H1 (cell line): ENCODE data around the gene DGUOK. TPM values are rescaled to one million over a fixed set of nuclear protein-coding genes. Genes with fewer than 3 reads are reported as not detected.

Experiments
- CTCF ChIA-PET: fragments of 300-600 bp; sonication (Branson Sonifier 250); formaldehyde crosslinking; loops from one replicate; lab custom pipeline; 2021; ENCODE audit not compliant: partially characterized antibody; lab: Charles Lee
- POLR2A ChIA-PET: fragments of 300-600 bp; sonication (Branson Sonifier 250); formaldehyde crosslinking; loops from one replicate; lab custom pipeline; 2021; ENCODE audit warnings: inconsistent platforms; ENCODE audit not compliant: partially characterized antibody; lab: Charles Lee
- DNase-seq, 2 experiments: peaks; one replicate each; pipeline versions ENCODE4 v3.0.0 to v3.0.0-alpha.2; 2010 to 2022; ENCODE audit warnings: low spot score in 2 of 2, low read depth in 1 of 2, mixed read lengths in 1 of 2
- FAIRE-seq: peaks from 2 replicates; lab custom pipeline; 2011; peaks lifted over from hg19 to GRCh38; lab: Jason Lieb, UNC
- H2AFZ ChIP-seq: 2 replicates; pipeline ENCODE4 v1.8.1; 2012; ENCODE audit warnings: low read length, inconsistent platforms
- H2AK5ac ChIP-seq: 2 replicates; pipeline ENCODE4 v1.6.1; 2013; ENCODE audit warnings: low read depth, low read length
- H2BK120ac ChIP-seq: replicated peaks from 2 replicates; pipeline ENCODE3; 2013; ENCODE audit warnings: low read depth, low read length, inconsistent platforms
- H2BK12ac ChIP-seq: 2 replicates; pipeline ENCODE4 v1.6.1; 2013; ENCODE audit warnings: low read depth, low read length
- H2BK15ac ChIP-seq: 2 replicates; pipeline ENCODE4 v1.6.1; 2013; ENCODE audit warnings: low read length
- H2BK20ac ChIP-seq: 2 replicates; pipeline ENCODE4 v1.6.1; 2013; ENCODE audit warnings: low read length
- H2BK5ac ChIP-seq: 2 replicates; pipeline ENCODE4 v1.6.1; 2013; ENCODE audit warnings: low read depth, low read length
- H3K14ac ChIP-seq: 2 replicates; pipeline ENCODE4 v1.6.1; 2013; ENCODE audit warnings: inconsistent platforms; ENCODE audit not compliant: insufficient read length
- H3K18ac ChIP-seq: 2 replicates; pipeline ENCODE4 v1.6.1; 2013; ENCODE audit warnings: low read length; ENCODE audit errors: extremely low read depth
- H3K23ac ChIP-seq: 2 replicates; pipeline ENCODE4 v1.6.1; 2013; ENCODE audit warnings: inconsistent platforms; ENCODE audit not compliant: insufficient read length
- H3K23me2 ChIP-seq: 2 replicates; pipeline ENCODE4 v1.6.1; 2013; ENCODE audit warnings: low read depth, low read length
- H3K27ac ChIP-seq: 2 replicates; pipeline ENCODE4 v1.6.1; 2011; ENCODE audit warnings: low read depth, low read length, inconsistent platforms
- H3K27me3 ChIP-seq, 4 experiments: replicated peaks in 1 of 4; 1 replicate in 1 of 4; 2 replicates in 3 of 4; pipeline versions ENCODE4 v1.6.1 to v1.8.1; 2011 to 2013; ENCODE audit warnings: low read length in 3 of 4, mild to moderate bottlenecking in 3 of 4, inconsistent platforms in 2 of 4, mixed read lengths in 2 of 4, moderate library complexity in 1 of 4; ENCODE audit not compliant: control insufficient read depth in 3 of 4, insufficient read depth in 3 of 4; ENCODE audit errors: extremely low read depth in 1 of 4
- H3K36me3 ChIP-seq, 4 experiments: 2 replicates each; pipeline versions ENCODE4 v1.6.1 to v1.8.1; 2011 to 2013; ENCODE audit warnings: mild to moderate bottlenecking in 4 of 4, low read length in 3 of 4, moderate library complexity in 2 of 4, control low read depth in 1 of 4, inconsistent platforms in 1 of 4; ENCODE audit not compliant: insufficient read depth in 4 of 4, control insufficient read depth in 2 of 4
- H3K4ac ChIP-seq: replicated peaks from 2 replicates; pipeline ENCODE3; 2013; ENCODE audit warnings: low read length, low read depth, mixed read lengths, inconsistent platforms; ENCODE audit not compliant: insufficient read length
- H3K4me1 ChIP-seq, 4 experiments: replicated peaks in 1 of 4; 1 replicate in 1 of 4; 2 replicates in 3 of 4; pipeline versions ENCODE4 v1.6.1 to v1.8.1; 2011 to 2013; ENCODE audit warnings: low read length in 3 of 4, inconsistent platforms in 2 of 4, mixed read lengths in 1 of 4; ENCODE audit not compliant: insufficient read depth in 4 of 4, control insufficient read depth in 3 of 4
- H3K4me2 ChIP-seq, 2 experiments: 2 replicates each; pipeline versions ENCODE4 v1.6.1 to v1.8.1; 2011 to 2013; ENCODE audit warnings: low read depth in 2 of 2, low read length in 2 of 2, control low read depth in 1 of 2, inconsistent platforms in 1 of 2, mild to moderate bottlenecking in 1 of 2; ENCODE audit not compliant: insufficient read depth in 1 of 2
- H3K4me3 ChIP-seq, 4 experiments: fragments of 200-600, 300-600 bp in 1 of 4; sonication (generic), shearing (Covaris generic), sonication (Bioruptor Twin) in 1 of 4; 2 replicates each; pipeline versions ENCODE4 v1.5.1 to v1.8.1; 2011 to 2016; ENCODE audit warnings: low read length in 4 of 4, low read depth in 3 of 4, control low read depth in 2 of 4, inconsistent platforms in 2 of 4, mild to moderate bottlenecking in 2 of 4, mixed read lengths in 1 of 4, moderate library complexity in 1 of 4; ENCODE audit not compliant: insufficient read depth in 2 of 4; ENCODE audit errors: extremely low read depth in 1 of 4
- H3K56ac ChIP-seq: replicated peaks from 2 replicates; pipeline ENCODE3; 2013; ENCODE audit warnings: low read depth, mild to moderate bottlenecking, mixed read lengths, low read length, inconsistent platforms; ENCODE audit not compliant: insufficient read length
- H3K79me1 ChIP-seq: 2 replicates; pipeline ENCODE4 v1.6.1; 2013; ENCODE audit warnings: low read depth, low read length, control low read depth
- H3K79me2 ChIP-seq, 2 experiments: 2 replicates each; pipeline versions ENCODE4 v1.6.1 to v1.8.1; 2012 to 2013; ENCODE audit warnings: low read length in 2 of 2, mild to moderate bottlenecking in 2 of 2, inconsistent platforms in 1 of 2; ENCODE audit not compliant: insufficient read depth in 2 of 2, control insufficient read depth in 1 of 2
- H3K9ac ChIP-seq, 4 experiments: replicated peaks in 1 of 4; 1 replicate in 1 of 4; 2 replicates in 3 of 4; pipeline versions ENCODE4 v1.6.1 to v1.8.1; 2011 to 2013; ENCODE audit warnings: low read depth in 3 of 4, low read length in 3 of 4, control low read depth in 2 of 4, mild to moderate bottlenecking in 2 of 4, moderate library complexity in 2 of 4, inconsistent platforms in 1 of 4; ENCODE audit errors: extremely low read depth in 1 of 4
- H3K9me3 ChIP-seq, 2 experiments: 2 replicates each; pipeline versions ENCODE4 v1.6.1 to v1.8.1; 2012 to 2013; ENCODE audit warnings: mild to moderate bottlenecking in 2 of 2, moderate library complexity in 2 of 2, control low read depth in 1 of 2, inconsistent platforms in 1 of 2, low read depth in 1 of 2, low read length in 1 of 2, mixed read lengths in 1 of 2; ENCODE audit not compliant: insufficient read depth in 2 of 2
- H4K20me1 ChIP-seq, 2 experiments: replicated peaks in 1 of 2; 2 replicates each; pipeline versions ENCODE3 to v1.8.1; 2011 to 2013; ENCODE audit warnings: inconsistent platforms in 2 of 2, low read length in 2 of 2, mild to moderate bottlenecking in 1 of 2; ENCODE audit not compliant: insufficient read depth in 2 of 2, control insufficient read depth in 1 of 2
- H4K5ac ChIP-seq: 2 replicates; pipeline ENCODE4 v1.6.1; 2013; ENCODE audit warnings: low read length, low read depth, mixed read lengths, inconsistent platforms; ENCODE audit not compliant: insufficient read length
- H4K8ac ChIP-seq: 2 replicates; pipeline ENCODE4 v1.8.0; 2013; ENCODE audit warnings: mild to moderate bottlenecking, moderate library complexity, low read length, inconsistent platforms; ENCODE audit not compliant: insufficient read depth; ENCODE audit errors: extremely low read depth
- H4K91ac ChIP-seq: replicated peaks from 2 replicates; pipeline ENCODE3; 2013; ENCODE audit warnings: low read length, mixed read lengths, inconsistent platforms; ENCODE audit not compliant: insufficient read length
- ATF3 ChIP-seq: IDR thresholded peaks from 2 replicates; pipeline ENCODE4 v1.6.1; 2011; ENCODE audit warnings: low read depth, mild to moderate bottlenecking, low read length; ENCODE audit not compliant: insufficient read depth
- CTCF ChIP-seq, 3 experiments: IDR thresholded peaks; 1 replicate in 2 of 3; 2 replicates in 1 of 3; pipeline versions ENCODE4 v1.5.1 to v1.6.1; 2011; ENCODE audit warnings: low read length in 3 of 3, mild to moderate bottlenecking in 3 of 3, inconsistent platforms in 2 of 3, low read depth in 1 of 3, moderate library complexity in 1 of 3; ENCODE audit not compliant: insufficient read depth in 1 of 3; ENCODE audit errors: control extremely low read depth in 1 of 3
- FOSL1 ChIP-seq: IDR thresholded peaks from 2 replicates; pipeline ENCODE4 v1.6.1; 2011; ENCODE audit warnings: mild to moderate bottlenecking, low read depth, low read length, moderate library complexity; ENCODE audit not compliant: insufficient read depth
- GTF2F1 ChIP-seq: IDR thresholded peaks from 2 replicates; pipeline ENCODE4 v1.6.1; 2012; ENCODE audit warnings: low read depth, low read length, improper control_type of control experiment, borderline replicate concordance
- JUN ChIP-seq: IDR thresholded peaks from 2 replicates; pipeline ENCODE4 v1.6.1; 2011; ENCODE audit warnings: low read depth, mild to moderate bottlenecking, improper control_type of control experiment, low read length
- POLR2A ChIP-seq, 2 experiments: IDR thresholded peaks; 1 replicate in 1 of 2; 2 replicates in 1 of 2; pipeline ENCODE4 v1.6.1; 2011; ENCODE audit warnings: low read depth in 2 of 2, low read length in 2 of 2, mild to moderate bottlenecking in 2 of 2; ENCODE audit errors: control extremely low read depth in 1 of 2
- RNF2 ChIP-seq: fragments of 200-900, 300-1000 bp; sonication (generic); IDR thresholded peaks from 2 replicates; pipeline ENCODE4 v1.7.1; 2016; ENCODE audit warnings: borderline replicate concordance, low read depth, mild to moderate bottlenecking, antibody characterized with exemption, low read length; ENCODE audit not compliant: poor library complexity, severe bottlenecking; ENCODE audit errors: missing control alignments
- SP4 ChIP-seq: IDR thresholded peaks from 2 replicates; pipeline ENCODE4 v1.6.1; 2012; ENCODE audit warnings: low read length, inconsistent platforms
- WGBS, 2 experiments: shearing (Covaris generic) in 1 of 2; methylation state at CpG; one replicate each; pipeline versions ENCODE4 v1.1.6 to v1.1.7; 2013 to 2015; ENCODE audit warnings: low lambda C conversion rate in 2 of 2, mixed read lengths in 2 of 2, inconsistent platforms in 1 of 2, low coverage in 1 of 2, missing lambda C conversion rate in 1 of 2; ENCODE audit not compliant: insufficient replicate concordance in 2 of 2, insufficient coverage in 1 of 2, insufficient read length in 1 of 2; ENCODE audit errors: extremely low coverage in 1 of 2, missing lambda C conversion rate in 1 of 2; 5-methylcytosine and 5-hydroxymethylcytosine counted together
- polyA plus RNA-seq, 7 experiments: library from polyadenylated mRNA; depleted of rRNA in 3 of 7; stranded (reverse) in 5 of 7; unstranded in 2 of 7; fragments of >200 nt in 5 of 7; fragments of 200-250 nt in 2 of 7; gene quantifications; 1 replicate in 5 of 7; 2 replicates in 1 of 7; 4 replicates in 1 of 7; pipeline versions ENCODE4 v1.2.1 to v1.2.3, GENCODE V29; 2011 to 2013; ENCODE audit warnings: missing spikeins in 2 of 7, mixed read lengths in 2 of 7
- total RNA-seq: library from RNA; stranded (reverse); fragmentation: NEBNext Ultra II Directional; extraction: Animal tissue kit (Norgen Biotek cat#: 25700); gene quantifications from 2 replicates; pipeline ENCODE4 v1.2.1, GENCODE V29; 2021

DGUOK gene
- total and polyA plus RNA-seq, 2 of the 8 experiments (the other 6 are each of a cell fraction or from before 2014, with no cell fraction given): 110 to 168 TPM

GRCh38 chr2:73986085-73986681, 59.5 kb downstream of the DGUOK start:
- 93% methylated on average over 21 of the region's 21 CpGs; no CpG with 5 or more reads in 1 of the 2 experiments for WGBS, 2 experiments
- H3K79me1 ChIP-seq: peaks cover 18% of the 10 kb centered on the region
- peak overlapping the region; percentile 81; the same call in 1 of the 2 replicates for H2BK15ac ChIP-seq
- H4K8ac ChIP-seq: peak overlapping the region; percentile 88; the same call in 1 of the 2 replicates
- peaks cover 16% of the 10 kb centered on the region for H3K23me2 ChIP-seq
- peak overlapping the region; percentile 62 for H3K4ac ChIP-seq
- H2BK5ac ChIP-seq: 0 out of 2 replicates have a peak overlapping the region, but pooled peaks have one; percentile 60
- no peak overlapping the region for H3K23ac ChIP-seq
- peak overlapping the region; percentile 48 to 69 (median 56); a peak in 7 of 8 replicates for H3K4me3 ChIP-seq
- no peaks in the 10 kb centered on the region for H3K9me3 ChIP-seq
- peak overlapping the region; percentile 81 for H3K18ac ChIP-seq
- no peak overlapping the region for H2BK120ac ChIP-seq
- peak overlapping the region; percentile 82; the same call in 1 of the 2 replicates for H2AK5ac ChIP-seq
- H3K4me2 ChIP-seq: peak overlapping the region; percentile 70 to 74
- H4K20me1 ChIP-seq: peaks cover 19 to 28% of the 10 kb centered on the region in 2 experiments
- no peak overlapping the region for H2BK20ac ChIP-seq
- H3K27ac ChIP-seq: no peak overlapping the region
- peak overlapping the region in 2 of 4 experiments; percentile 45; a peak in 1 of 7 replicates for H3K9ac ChIP-seq
- no peak for DNase-seq
- H4K5ac ChIP-seq: no peak overlapping the region
- ChIA-PET POLR2A (interaction anchor here (1.0 to 7.5 kb wide), 8 partner anchors 10 to 166 kb away, joined by 3 to 94 read pairs (median 5); partner anchors contain the start of gene BOLA3), CTCF (interaction anchor here (1.9 kb wide), 1 partner anchor 10 kb away, joined by 8 read pairs; no protein-coding TSS in a partner anchor)
- H3K79me2 ChIP-seq: peaks cover 17 to 55% of the 10 kb centered on the region in 2 experiments; a peak in 3 of 4 replicates
- peaks cover 13 to 31% (median 19%) of the 10 kb centered on the region in 4 experiments for H3K27me3 ChIP-seq
- peak overlapping the region; percentile 60; the same call in 1 of the 2 replicates for H2BK12ac ChIP-seq
- no peak overlapping the region for H3K56ac ChIP-seq
- peaks cover 11 to 34% (median 21%) of the 10 kb centered on the region in 4 experiments for H3K4me1 ChIP-seq
- H3K36me3 ChIP-seq: no peaks in the 10 kb centered on the region; a peak in 2 of 8 replicates
- no peak overlapping the region for H3K14ac ChIP-seq
- no peak overlapping the region for H2AFZ ChIP-seq
- peak overlapping the region; percentile 72 for H4K91ac ChIP-seq
- no peak for FAIRE-seq
- TF ChIP-seq FOSL1 (no peak), CTCF (IDR thresholded peaks at IDR 0.05; ENCODE audit: control extremely low read depth in 1 of 3, insufficient read depth in 1 of 3, low read depth in 1 of 3, low read length in 3 of 3) (no peak), SP4 (no peak), RNF2 (no peak), JUN (no peak), ATF3 (no peak), GTF2F1 (no peak), POLR2A (IDR thresholded peaks at IDR 0.05; ENCODE audit: control extremely low read depth in 1 of 2, low read depth in 2 of 2, low read length in 2 of 2) (no peak)
